ENCODE measurements around the gene SNX6. TPM values are rescaled to one million over a fixed set of nuclear protein-coding genes. Genes with fewer than 3 reads are reported as not detected.
"Not testable (repeated sequence)": the region's sequence is repeated elsewhere in the genome, so short reads cannot be mapped to it uniquely, and the experiment has no call there.

Gene SNX6
- total RNA-seq, 8 experiments from 2014 or later: 57.2 to 81.5 (median 78.6) TPM

DNA sequence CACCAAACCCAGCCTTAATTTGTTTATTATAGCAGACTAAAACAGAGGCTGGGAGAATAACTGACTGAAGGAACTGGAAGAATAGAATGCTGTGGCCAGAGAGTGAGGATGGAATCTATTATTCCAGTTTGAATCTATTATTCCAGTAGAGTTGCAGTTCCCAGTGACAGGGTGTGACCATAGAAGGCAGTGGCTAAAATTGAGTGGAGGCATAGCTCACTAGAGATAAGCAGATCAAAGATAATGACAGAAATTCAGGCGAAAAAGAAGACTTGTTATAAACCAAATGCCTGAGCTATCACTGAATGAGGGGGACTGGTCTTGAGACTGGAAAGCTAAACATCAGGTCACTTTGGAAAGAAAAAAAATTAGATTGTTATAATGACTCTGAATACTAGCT lies 26.0 kb upstream of the SNX6 start:
- Histone ChIP-seq H3K27ac (no peak overlapping the region), H3K4me1 (replicated peaks in 1 of 2) (no peaks in the 10 kb centered on the region), H3K4me3 (no peak overlapping the region)
- in situ Hi-C loops (cut with MboI; ENCODE audit: low pct_unique_long_range_greater_than_20kb in 2 of 9, low sequenced_read_pairs in 9 of 9, unreplicated experiment in 9 of 9): loop anchor here in 2 of 9 experiments (25.0 kb wide), 1 partner anchor 756 kb away; the partner anchor contains the start of gene NFKBIA (in 2 of the 2)
- no peak for ATAC-seq (replicated peaks in 6 of 8)
- 40 to 100% (median 80%) methylated on average over 1 of the region's 1 CpG; no CpG with 5 or more reads in 3 of the 10 experiments for WGBS, 10 experiments

DNA sequence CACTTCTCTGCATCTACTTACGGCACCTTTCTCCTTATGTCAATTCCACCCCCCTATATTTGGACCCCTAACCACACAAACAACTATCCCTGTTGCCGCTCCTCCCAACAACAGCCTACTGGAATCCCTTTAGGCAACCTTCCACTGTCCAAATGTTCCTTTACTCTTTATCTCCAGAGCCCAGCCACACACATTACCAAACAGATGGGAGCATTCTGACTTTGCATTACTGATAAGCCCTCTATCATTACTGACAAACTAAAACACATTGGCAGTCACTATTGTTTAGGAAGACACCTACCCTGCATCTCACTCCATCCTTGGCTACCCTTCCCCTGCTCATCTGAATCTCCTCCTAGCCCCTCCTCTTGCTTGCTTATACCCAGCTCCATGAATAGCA lies 23.1 kb upstream of the SNX6 start:
- H3K27ac ChIP-seq; H3K4me3 ChIP-seq; H3K4me1 ChIP-seq (replicated peaks in 1 of 2); ATAC-seq (replicated peaks in 6 of 8): not testable (repeated sequence)
- 83 to 100% (median 100%) methylated on average over 1 to 2 of the region's 2 CpGs; no CpG with 5 or more reads in 4 of the 10 experiments for WGBS, 10 experiments
- in situ Hi-C loops (cut with MboI; ENCODE audit: low pct_unique_long_range_greater_than_20kb in 2 of 9, low sequenced_read_pairs in 9 of 9, unreplicated experiment in 9 of 9): loop anchor here in 2 of 9 experiments (25.0 kb wide), 1 partner anchor 759 kb away; the partner anchor contains the start of gene NFKBIA (in 2 of the 2)

DNA sequence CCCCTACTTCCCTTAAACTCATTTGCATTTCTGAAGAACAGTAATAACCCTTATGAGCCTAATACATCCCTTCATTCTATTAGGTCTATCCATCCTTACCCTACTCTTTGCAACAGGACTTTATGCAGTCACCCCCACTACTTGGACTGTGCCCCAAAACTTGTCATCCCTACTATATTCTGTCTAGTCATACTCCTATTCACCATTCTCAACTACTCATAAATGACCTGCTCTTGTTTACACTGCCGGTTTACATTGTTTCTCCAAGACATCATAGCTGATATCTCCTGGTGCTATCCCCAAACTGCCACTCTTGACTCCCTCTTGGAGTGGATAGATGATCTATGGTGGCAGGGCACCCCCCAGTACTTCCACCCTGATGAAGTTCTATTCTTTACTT lies 22.4 kb upstream of the SNX6 start:
- H3K27ac ChIP-seq; H3K4me3 ChIP-seq; ATAC-seq (replicated peaks in 6 of 8); H3K4me1 ChIP-seq (replicated peaks in 1 of 2): not testable (repeated sequence)
- WGBS, 10 experiments: 83 to 100% (median 100%) methylated on average over 1 of the region's 1 CpG; no CpG with 5 or more reads in 3 of the 10 experiments
- in situ Hi-C loops (cut with MboI; ENCODE audit: low pct_unique_long_range_greater_than_20kb in 2 of 9, low sequenced_read_pairs in 9 of 9, unreplicated experiment in 9 of 9): loop anchor here in 2 of 9 experiments (25.0 kb wide), 1 partner anchor 760 kb away; the partner anchor contains the start of gene NFKBIA (in 2 of the 2)

DNA sequence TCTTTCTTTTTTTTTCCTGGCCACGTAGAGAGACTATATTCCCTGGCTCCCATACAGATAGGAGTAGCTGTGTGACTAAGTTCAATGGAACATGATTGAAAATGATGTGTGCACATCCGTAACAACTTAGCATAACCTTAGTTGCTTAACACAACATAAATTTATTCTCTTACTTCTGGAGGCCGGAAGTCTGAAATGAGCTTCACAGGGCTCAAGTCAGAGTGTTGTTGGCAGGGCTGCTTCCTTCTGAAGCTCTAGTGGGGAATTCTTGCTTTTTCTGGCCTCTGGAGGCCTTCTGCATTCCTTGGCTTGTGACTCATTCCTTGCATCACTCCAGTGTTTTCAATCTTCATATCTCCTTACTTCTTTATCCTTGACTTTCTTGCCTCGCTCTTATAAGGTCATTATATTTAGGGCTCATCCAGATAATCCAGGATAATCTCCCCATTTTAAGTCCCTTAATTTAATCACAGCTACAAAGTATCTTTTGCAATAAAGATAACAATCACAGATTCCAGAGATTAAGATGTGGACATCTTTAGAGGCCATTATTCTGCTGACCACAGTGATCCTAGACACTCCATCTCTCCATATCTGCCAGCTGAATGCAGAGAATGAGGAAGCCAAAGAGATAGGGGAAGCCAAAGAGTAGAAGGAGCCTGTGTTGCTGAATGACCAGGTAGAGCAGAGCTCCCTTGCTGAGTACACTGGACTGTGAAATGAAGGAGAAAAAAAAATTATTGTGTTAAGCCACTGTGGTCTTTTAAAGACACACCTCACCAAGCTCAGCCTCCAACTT lies 21.0 kb upstream of the SNX6 start:
- no peak overlapping the region for H3K27ac ChIP-seq
- no peak overlapping the region for H3K4me3 ChIP-seq
- WGBS, 10 experiments: 0 to 100% (median 83%) methylated on average over 1 to 4 of the region's 4 CpGs
- no peaks in the 10 kb centered on the region for H3K4me1 ChIP-seq (replicated peaks in 1 of 2)
- peak in 3 of 8 experiments; percentile 41 to 97 (median 97) for ATAC-seq (replicated peaks in 6 of 8)
- in situ Hi-C loops (cut with MboI; ENCODE audit: low pct_unique_long_range_greater_than_20kb in 2 of 9, low sequenced_read_pairs in 9 of 9, unreplicated experiment in 9 of 9): loop anchor here in 2 of 9 experiments (25.0 kb wide), 1 partner anchor 761 kb away; the partner anchor contains the start of gene NFKBIA (in 2 of the 2)

DNA sequence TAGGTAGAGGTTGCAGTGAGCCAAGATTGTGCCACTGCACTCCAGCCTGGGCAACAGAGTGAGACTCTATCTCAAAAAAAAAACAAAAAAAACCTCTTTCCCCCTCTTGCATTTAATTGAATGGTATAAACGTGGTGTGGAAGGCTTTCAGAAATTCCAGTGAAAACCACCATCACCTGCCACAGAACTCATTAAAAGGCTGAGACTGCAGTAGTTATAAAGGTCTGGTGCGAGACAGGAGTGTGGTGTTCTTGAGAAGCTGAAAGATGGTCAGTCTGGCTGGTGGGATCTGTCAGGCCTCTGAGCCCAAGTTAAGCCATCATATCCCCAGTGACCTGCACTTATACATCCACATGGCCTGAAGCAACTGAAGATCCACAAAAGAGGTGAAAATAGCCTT lies 20.1 kb upstream of the SNX6 start:
- not testable (repeated sequence) for H3K4me3 ChIP-seq; H3K27ac ChIP-seq; H3K4me1 ChIP-seq (replicated peaks in 1 of 2); ATAC-seq (replicated peaks in 6 of 8)
- whole genome bisulfite sequencing, 10 experiments: 77 to 100% (median 82%) methylated on average over 1 to 2 of the region's 2 CpGs; no CpG with 5 or more reads in 6 of the 10 experiments
- in situ Hi-C loops (cut with MboI; ENCODE audit: low pct_unique_long_range_greater_than_20kb in 2 of 9, low sequenced_read_pairs in 9 of 9, unreplicated experiment in 9 of 9): loop anchor here in 2 of 9 experiments (25.0 kb wide), 1 partner anchor 762 kb away; the partner anchor contains the start of gene NFKBIA (in 2 of the 2)

DNA sequence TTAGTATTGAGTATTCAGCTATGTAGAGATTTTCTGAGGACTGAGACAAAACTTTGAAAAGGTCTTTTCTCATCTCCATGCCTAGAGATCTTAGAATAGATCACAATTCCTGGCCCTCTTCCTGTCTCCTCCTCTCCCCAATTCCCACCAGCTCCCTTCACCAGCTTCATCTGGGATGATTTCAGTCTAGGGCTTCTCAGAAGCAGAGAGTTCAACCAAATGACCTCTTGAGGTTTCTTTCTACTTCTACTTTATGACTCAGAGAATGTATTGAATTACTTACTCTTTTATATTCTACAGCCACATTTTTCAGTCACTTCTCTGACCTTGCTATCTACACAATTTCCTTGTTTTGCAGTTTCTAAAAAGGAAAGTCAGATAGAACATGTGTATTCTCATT lies 19.4 kb upstream of the SNX6 start:
- H3K4me3 ChIP-seq: no peak overlapping the region
- in situ Hi-C loops (cut with MboI; ENCODE audit: low pct_unique_long_range_greater_than_20kb in 2 of 9, low sequenced_read_pairs in 9 of 9, unreplicated experiment in 9 of 9): no loop called here
- H3K27ac ChIP-seq: no peak overlapping the region
- no peaks in the 10 kb centered on the region for H3K4me1 ChIP-seq (replicated peaks in 1 of 2)
- ATAC-seq (replicated peaks in 6 of 8): no peak

DNA sequence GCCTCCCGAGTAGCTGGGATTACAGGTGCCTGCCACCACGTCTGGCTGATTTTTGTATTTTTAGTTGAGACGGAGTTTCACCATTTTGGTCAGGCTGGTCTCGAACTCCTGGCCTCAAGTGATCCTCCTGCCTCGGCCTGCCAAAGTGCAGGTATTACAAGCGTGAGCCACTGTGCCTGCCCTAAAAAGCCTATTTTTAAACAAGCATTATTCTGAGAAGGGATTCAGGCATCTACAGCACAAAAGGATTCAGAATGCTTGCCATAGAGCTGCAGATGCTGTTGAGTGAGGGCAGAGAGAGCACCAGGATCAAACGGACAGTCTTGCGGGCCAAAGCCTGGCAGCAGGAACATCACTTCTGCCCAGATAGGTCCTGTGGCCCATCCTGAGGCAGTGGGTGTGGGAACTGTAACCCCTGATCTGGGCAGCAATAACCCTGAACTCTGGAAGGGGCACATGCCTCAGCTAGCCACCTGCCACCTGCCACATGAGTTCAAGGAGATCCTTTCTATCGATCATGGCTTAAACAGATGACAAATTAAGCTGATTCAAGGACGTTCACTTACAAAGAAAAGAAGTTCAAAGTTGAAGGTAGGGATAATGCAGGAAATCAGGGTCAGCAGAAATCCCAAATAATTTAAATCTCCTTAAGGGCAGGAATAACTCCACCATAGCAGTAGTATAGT lies 16.8 kb upstream of the SNX6 start:
- H3K4me3 ChIP-seq: no peak overlapping the region
- in situ Hi-C loops (cut with MboI; ENCODE audit: low pct_unique_long_range_greater_than_20kb in 2 of 9, low sequenced_read_pairs in 9 of 9, unreplicated experiment in 9 of 9): no loop called here
- H3K27ac ChIP-seq: no peak overlapping the region
- H3K4me1 ChIP-seq (replicated peaks in 1 of 2): no peaks in the 10 kb centered on the region
- ATAC-seq (replicated peaks in 6 of 8): no peak
- 40 to 100% (median 67%) methylated on average over 1 to 4 of the region's 10 CpGs; no CpG with 5 or more reads in 4 of the 10 experiments for WGBS, 10 experiments

DNA sequence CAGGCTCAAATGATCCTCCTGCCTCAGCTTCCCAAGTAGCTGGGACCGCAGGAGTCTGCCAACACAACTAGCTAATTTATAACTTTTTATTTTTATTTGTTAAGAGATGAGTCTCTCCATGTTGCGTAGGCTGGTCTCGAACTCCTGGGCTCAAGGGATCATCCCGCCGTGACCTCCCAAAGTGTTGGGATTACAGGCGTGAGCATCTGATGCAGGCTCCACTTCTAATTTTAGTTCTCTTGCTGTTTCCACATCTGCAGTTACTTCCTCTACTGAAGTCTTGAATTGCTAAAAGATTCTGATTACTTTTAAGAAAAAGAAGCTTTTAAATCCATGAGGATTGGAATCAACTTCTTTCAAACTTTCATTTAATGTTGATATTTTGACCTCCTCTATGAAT lies 13.4 kb upstream of the SNX6 start:
- WGBS, 10 experiments: 58 to 97% (median 93%) methylated on average over 1 to 6 of the region's 6 CpGs; no CpG with 5 or more reads in 1 of the 10 experiments
- no peak overlapping the region for H3K27ac ChIP-seq
- H3K4me3 ChIP-seq: no peak overlapping the region
- H3K4me1 ChIP-seq (replicated peaks in 1 of 2): no peaks in the 10 kb centered on the region
- ATAC-seq (replicated peaks in 6 of 8): no peak
- in situ Hi-C loops (cut with MboI; ENCODE audit: low pct_unique_long_range_greater_than_20kb in 2 of 9, low sequenced_read_pairs in 9 of 9, unreplicated experiment in 9 of 9): no loop called here

DNA sequence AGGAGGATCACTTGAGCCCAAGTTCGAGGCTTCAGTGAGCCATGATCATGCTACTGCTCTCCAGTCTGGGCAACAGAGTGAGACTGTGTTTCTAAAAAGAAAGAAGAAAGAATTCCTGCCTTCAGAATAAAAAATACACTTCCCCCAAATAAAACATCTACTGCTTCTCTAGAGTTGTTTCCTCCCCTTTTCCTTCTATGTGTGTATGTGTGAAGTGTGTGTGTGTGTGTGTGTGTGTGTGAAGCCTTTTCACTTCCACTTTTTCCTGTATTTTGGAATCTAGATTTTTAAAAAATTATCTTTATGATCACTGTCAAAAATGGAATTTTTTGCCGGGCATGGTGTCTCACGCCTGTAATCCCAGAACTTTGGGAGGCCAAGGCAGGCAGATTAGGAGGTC lies 12.6 kb upstream of the SNX6 start:
- 80 to 100% (median 90%) methylated on average over 1 to 3 of the region's 3 CpGs; no CpG with 5 or more reads in 3 of the 10 experiments for WGBS, 10 experiments
- no peak overlapping the region for H3K27ac ChIP-seq
- H3K4me1 ChIP-seq (replicated peaks in 1 of 2): no peaks in the 10 kb centered on the region
- in situ Hi-C loops (cut with MboI; ENCODE audit: low pct_unique_long_range_greater_than_20kb in 2 of 9, low sequenced_read_pairs in 9 of 9, unreplicated experiment in 9 of 9): no loop called here
- no peak overlapping the region for H3K4me3 ChIP-seq
- ATAC-seq (replicated peaks in 6 of 8): no peak

DNA sequence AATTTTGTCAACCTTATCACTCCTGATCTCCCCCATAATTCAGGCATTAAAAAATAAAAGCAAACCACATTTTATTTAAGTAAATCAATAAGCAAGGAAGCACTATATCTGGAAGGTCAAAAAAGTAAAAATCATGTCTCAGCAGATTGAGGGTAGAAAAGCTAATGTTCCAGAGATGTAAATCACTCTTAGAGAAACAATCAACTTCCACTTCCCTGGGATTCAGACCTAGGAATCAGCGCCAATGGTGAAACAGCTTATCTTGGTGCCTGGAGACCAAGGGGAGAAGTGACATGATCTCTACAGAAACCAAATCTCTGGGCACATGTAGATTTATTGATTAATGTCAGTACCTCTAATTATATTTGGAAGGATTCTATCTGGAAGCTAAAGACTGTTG lies 10.9 kb upstream of the SNX6 start:
- no peak for ATAC-seq (replicated peaks in 6 of 8)
- no peaks in the 10 kb centered on the region for H3K4me1 ChIP-seq (replicated peaks in 1 of 2)
- WGBS, 10 experiments: 80 to 100% (median 100%) methylated on average over 1 of the region's 1 CpG; no CpG with 5 or more reads in 2 of the 10 experiments
- no peak overlapping the region for H3K4me3 ChIP-seq
- no peak overlapping the region for H3K27ac ChIP-seq
- in situ Hi-C loops (cut with MboI; ENCODE audit: low pct_unique_long_range_greater_than_20kb in 2 of 9, low sequenced_read_pairs in 9 of 9, unreplicated experiment in 9 of 9): no loop called here

DNA sequence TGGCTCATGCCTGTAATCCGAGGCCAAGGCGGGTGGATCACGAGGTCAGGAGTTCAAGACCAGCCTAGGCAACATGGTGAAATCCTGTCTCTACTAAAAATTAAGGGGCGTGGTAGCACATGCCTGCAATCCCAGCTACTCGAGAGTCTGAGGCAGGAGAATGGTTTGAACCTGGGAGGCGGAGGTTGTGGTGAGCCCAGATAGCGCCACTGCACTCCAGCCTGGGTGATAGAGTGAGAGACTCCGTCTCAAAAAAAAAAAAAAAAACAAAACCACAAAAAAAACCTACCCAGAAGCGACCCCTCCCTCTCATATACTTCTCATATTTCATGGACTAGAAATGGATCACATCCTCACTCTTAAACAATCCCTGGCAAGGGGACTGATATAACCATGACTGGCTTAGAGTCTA lies 4.4 kb upstream of the SNX6 start:
- in situ Hi-C loops (cut with MboI; ENCODE audit: low pct_unique_long_range_greater_than_20kb in 2 of 9, low sequenced_read_pairs in 9 of 9, unreplicated experiment in 9 of 9); H3K27ac ChIP-seq; H3K4me3 ChIP-seq; H3K4me1 ChIP-seq (replicated peaks in 1 of 2): not testable (repeated sequence)
- ATAC-seq (replicated peaks in 6 of 8): peak in 1 of 8 experiments; percentile 11
- WGBS, 10 experiments: 52 to 100% (median 82%) methylated on average over 1 to 5 of the region's 9 CpGs; no CpG with 5 or more reads in 4 of the 10 experiments

DNA sequence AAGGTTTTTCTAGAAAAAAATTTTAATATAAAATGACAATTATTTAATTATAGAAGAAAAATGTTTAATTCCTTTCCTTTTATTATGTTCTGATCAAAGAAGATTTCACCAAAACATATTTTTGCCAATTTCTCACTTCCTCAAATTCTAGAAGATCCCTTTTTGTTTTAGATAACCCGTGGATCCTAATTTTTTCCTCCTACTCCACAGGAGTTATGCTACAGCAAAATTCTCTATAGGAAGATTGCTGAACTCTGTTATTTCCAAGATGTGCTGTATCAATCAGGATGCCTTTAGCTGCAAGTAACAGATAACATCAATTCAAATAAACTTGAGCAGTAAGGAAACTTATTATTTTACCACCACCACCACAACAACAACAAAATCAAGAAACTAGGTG lies 3.8 kb upstream of the SNX6 start:
- WGBS, 10 experiments: 36 to 100% (median 75%) methylated on average over 1 of the region's 1 CpG
- Histone ChIP-seq H3K27ac (no peak overlapping the region), H3K4me1 (replicated peaks in 1 of 2) (peaks cover 2% of the 10 kb centered on the region in 2 donors), H3K4me3 (no peak overlapping the region)
- ATAC-seq (replicated peaks in 6 of 8): no peak
- in situ Hi-C loops (cut with MboI; ENCODE audit: low pct_unique_long_range_greater_than_20kb in 2 of 9, low sequenced_read_pairs in 9 of 9, unreplicated experiment in 9 of 9): no loop called here

DNA sequence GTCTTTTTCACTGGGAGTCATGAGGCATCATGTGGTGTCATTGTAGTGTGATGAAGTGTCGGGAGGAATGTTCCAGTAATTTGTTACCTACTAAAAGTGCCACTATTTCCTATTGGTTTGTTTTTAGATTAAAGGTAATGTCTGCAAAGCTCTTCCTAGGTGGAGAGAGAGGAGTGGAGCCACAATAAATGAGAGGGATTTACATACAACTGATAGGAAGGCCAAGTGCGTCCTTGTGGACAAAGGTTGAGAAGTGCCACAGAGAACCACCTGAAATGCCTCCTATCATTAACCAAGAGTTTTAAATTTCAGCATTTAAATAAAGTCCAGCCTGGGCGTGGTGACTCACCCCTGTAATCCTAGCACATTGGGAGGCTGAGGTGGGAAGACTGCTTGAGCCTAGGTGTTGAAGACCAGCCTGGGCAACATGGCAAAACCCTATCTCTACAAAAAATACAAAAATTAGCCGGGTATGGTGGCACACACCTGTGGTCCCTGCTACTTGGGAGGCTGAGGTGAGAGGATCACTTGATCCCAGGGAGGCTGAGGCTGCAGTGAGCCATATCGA lies 2.5 kb upstream of the SNX6 start:
- 75 to 100% (median 93%) methylated on average over 2 to 4 of the region's 5 CpGs; no CpG with 5 or more reads in 2 of the 10 experiments for WGBS, 10 experiments
- in situ Hi-C loops (cut with MboI; ENCODE audit: low pct_unique_long_range_greater_than_20kb in 2 of 9, low sequenced_read_pairs in 9 of 9, unreplicated experiment in 9 of 9): no loop called here
- Histone ChIP-seq H3K27ac (no peak overlapping the region), H3K4me3 (no peak overlapping the region), H3K4me1 (replicated peaks in 1 of 2) (peaks cover 5 to 7% of the 10 kb centered on the region in 2 donors)
- ATAC-seq (replicated peaks in 6 of 8): no peak
